ENCODE results near the gene BCKDHB. TPM values are rescaled to one million over a fixed set of nuclear protein-coding genes. Genes with fewer than 3 reads are reported as not detected.

The BCKDHB gene
- total and polyA plus RNA-seq, 12 donors, result 6.4 to 33.9 (median 18.9) TPM

GRCh38 chr6:80145921-80146320, 39.5 kb downstream of the BCKDHB start:
- Histone ChIP-seq H3K27ac (no peak overlapping the region), H3K4me1 (replicated peaks in 1 of 2) (peaks cover 17 to 24% of the 10 kb centered on the region in 2 donors), H3K36me3 (replicated peaks in 1 of 2) (no peaks in the 10 kb centered on the region), H3K9me3 (replicated peaks in 1 of 3) (no peaks in the 10 kb centered on the region), H3K4me3 (no peak overlapping the region), H3K27me3 (no peaks in the 10 kb centered on the region)
- intact Hi-C loops (cut with DNase I), result no loop called here
- WGBS, 4 donors, result 88 to 95% (median 93%) methylated on average over 1 of the region's 1 CpG
- no peak for TF ChIP-seq CTCF (IDR thresholded peaks at IDR 0.05)
- TF ChIP-seq POLR2A (IDR thresholded peaks at IDR 0.05), result no peak
- DNase-seq, result no peak

- no peaks in the 10 kb centered on the region for H3K27me3 ChIP-seq
- DNase-seq, result no peak
- no peak for TF ChIP-seq CTCF (IDR thresholded peaks at IDR 0.05)
- TF ChIP-seq POLR2A (IDR thresholded peaks at IDR 0.05), result no peak
- intact Hi-C loops (cut with DNase I), result no loop called here
- H3K27ac ChIP-seq, result no peak overlapping the region
- peaks cover 8 to 16% of the 10 kb centered on the region in 2 donors for H3K4me1 ChIP-seq (replicated peaks in 1 of 2)
- no peaks in the 10 kb centered on the region for H3K9me3 ChIP-seq (replicated peaks in 1 of 3)
- H3K4me3 ChIP-seq, result no peak overlapping the region
- no peaks in the 10 kb centered on the region for H3K36me3 ChIP-seq (replicated peaks in 1 of 2)
- WGBS, 4 donors, result 90 to 95% (median 93%) methylated on average over 1 of the region's 1 CpG
Measured at GRCh38 chr6:80148220-80148619, 41.7 kb downstream of the BCKDHB start.

GRCh38 chr6:80151635-80152034, 45.2 kb downstream of the BCKDHB start:
- H3K4me3 ChIP-seq, result no peak overlapping the region
- H3K9me3 ChIP-seq (replicated peaks in 1 of 3), result no peaks in the 10 kb centered on the region
- TF ChIP-seq POLR2A (IDR thresholded peaks at IDR 0.05) (no peak), CTCF (IDR thresholded peaks at IDR 0.05) (no peak)
- intact Hi-C loops (cut with DNase I), result no loop called here
- H3K36me3 ChIP-seq (replicated peaks in 1 of 2), result no peaks in the 10 kb centered on the region
- no peaks in the 10 kb centered on the region for H3K27me3 ChIP-seq
- H3K4me1 ChIP-seq (replicated peaks in 1 of 2), result no peaks in the 10 kb centered on the region
- H3K27ac ChIP-seq, result no peak overlapping the region
- DNase-seq, result no peak
- WGBS, 4 donors, result 92 to 95% (median 95%) methylated on average over 2 of the region's 2 CpGs

GRCh38 chr6:80154160-80154559, 47.7 kb downstream of the BCKDHB start:
- no peaks in the 10 kb centered on the region for H3K36me3 ChIP-seq (replicated peaks in 1 of 2)
- 87 to 96% (median 94%) methylated on average over 2 of the region's 2 CpGs for WGBS, 4 donors
- DNase-seq, result no peak
- H3K4me3 ChIP-seq, result no peak overlapping the region
- H3K27ac ChIP-seq, result no peak overlapping the region
- no peaks in the 10 kb centered on the region for H3K9me3 ChIP-seq (replicated peaks in 1 of 3)
- no peaks in the 10 kb centered on the region for H3K4me1 ChIP-seq (replicated peaks in 1 of 2)
- intact Hi-C loops (cut with DNase I), result no loop called here
- no peak for TF ChIP-seq CTCF (IDR thresholded peaks at IDR 0.05)
- no peak for TF ChIP-seq POLR2A (IDR thresholded peaks at IDR 0.05)
- H3K27me3 ChIP-seq, result no peaks in the 10 kb centered on the region
